Hematopoietic multipotent progenitor cell (in vitro differentiated cells): Measurements from ENCODE around the gene CDKN2B. TPM values are rescaled to one million over a fixed set of nuclear protein-coding genes. Genes with fewer than 3 reads are reported as not detected.

Source experiments
- DNase-seq, 3 donors: peaks; one replicate each; pipeline ENCODE4 v3.0.0-alpha.2; 2011 to 2015; ENCODE audit warnings: low read depth in 2 of 3, low spot score in 2 of 3
- total RNA-seq: library from RNA; depleted of rRNA; stranded (reverse); fragments of >200 nt; gene quantifications from one replicate; pipeline ENCODE4 v1.2.3, GENCODE V29; 2012

CDKN2B gene
- total RNA-seq, 1 donor = under 0.01 TPM

DNA sequence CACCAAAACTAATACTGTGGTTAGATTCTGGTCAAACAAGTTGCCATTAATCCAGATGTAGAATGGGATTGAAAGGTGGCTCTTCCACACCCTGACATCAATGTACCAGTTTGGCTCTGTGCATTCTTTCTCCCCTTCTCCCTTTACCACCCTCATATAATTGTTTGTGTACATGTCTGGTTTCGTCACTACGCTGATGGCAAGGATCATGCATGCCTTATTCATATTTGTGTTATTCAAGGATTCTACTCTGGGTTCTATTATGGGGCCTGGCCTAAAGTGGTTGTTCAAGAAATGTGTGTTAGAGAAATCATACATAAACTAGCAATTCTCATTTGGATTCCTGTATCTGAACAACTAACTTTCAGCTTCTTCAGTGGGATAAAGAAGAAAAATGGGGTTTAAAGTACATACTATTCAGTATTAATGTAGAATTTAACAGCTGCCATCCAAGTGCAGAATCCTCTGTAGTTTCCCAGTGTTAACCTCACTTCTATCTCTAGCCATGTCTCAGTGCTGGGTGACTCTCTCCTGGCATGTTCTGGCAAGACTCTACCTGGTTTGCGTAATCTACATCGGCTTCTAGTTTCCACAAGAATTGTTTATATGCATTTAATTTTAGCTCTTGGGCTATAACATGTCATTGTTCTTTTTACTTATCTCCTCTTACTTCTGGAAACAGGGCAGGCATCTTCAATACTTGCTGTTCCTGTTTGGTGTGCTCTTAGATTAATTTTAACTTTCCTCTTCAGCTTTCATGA lies 27.9 kb upstream of the CDKN2B start:
- no peak for DNase-seq

DNA sequence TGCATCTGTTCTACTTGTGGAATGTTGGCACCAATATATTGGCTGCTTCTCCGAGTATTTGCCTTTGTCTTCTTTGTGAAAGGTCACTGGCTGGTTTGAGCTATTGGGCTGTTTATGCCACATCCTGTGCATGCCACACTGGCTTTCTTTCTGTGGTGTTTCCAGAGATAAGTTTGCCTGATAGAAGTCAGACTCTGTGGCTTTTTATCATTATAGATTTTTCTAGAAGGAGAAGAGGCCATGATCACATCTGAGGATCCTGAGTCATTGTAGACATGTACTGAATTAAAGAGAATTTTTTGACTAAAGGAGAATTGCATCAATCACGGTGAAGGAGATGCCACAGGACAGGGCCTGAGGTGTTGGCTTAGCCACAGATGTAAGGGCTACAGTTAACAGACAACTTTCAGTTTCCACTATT lies 26.5 kb upstream of the CDKN2B start:
- no peak for DNase-seq

DNA sequence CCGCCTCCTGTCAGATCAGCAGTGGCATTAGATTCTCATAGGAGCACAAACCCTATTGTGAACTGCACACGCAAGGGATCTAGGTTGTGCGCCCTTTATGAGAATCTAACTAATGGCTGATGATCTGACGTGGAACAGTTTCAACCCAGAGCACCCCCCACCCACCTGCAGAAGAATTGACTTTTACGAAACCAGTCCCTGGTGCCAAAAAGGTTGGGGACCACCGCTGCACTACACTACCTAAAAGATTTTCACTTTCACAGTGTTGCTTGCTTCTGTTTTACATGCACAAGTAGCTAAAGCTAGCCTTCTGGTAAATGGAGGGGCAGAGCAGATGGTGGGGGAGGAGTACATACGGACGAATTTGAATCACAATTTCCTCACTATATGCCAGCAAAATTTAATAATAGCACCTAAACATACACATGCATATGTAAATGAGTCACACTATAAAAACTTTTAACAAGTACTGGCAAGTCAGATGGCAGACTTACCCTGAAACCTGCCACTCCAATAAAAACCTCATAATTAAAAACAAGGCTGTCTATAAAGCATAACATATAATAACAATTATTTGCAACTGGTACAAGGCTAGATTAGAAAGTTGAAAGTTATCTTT lies 24.0 kb upstream of the CDKN2B start:
- no peak for DNase-seq

DNA sequence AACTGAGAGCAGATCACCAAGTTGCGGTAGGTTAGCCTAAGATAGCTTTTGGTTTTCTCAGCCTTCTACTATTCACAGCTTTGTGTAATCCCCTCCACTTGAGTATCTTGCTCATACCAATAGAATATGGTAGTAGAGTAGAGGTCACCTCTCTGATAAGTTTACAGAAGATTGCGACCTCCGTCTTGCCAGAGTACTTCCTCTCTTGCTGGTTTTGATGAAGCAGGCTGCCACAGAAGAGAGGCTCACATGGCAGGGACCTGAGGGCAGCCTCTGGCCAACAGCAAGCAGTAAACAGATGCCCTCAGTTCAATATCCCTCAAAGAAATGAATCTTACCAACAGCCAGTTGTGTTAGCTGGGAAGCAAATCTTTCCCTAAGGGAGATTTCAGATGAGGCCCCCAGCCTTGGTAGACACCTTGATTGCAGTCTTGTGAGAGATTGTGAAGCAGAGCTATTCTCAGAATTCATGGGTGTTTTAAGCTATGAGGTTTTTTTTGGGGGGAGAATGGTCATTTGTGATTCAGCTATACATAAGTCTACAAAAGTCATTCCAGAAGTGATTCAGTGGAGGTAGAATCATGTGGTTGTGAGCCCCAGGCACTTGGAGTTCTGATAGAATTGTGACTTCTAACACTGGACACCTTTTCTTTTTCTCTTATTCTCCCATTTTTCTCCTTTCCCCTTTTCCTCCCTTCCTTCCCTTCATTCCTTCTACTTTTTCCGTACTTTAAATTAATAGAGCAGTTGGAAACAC lies 22.7 kb upstream of the CDKN2B start:
- no peak for DNase-seq

DNA sequence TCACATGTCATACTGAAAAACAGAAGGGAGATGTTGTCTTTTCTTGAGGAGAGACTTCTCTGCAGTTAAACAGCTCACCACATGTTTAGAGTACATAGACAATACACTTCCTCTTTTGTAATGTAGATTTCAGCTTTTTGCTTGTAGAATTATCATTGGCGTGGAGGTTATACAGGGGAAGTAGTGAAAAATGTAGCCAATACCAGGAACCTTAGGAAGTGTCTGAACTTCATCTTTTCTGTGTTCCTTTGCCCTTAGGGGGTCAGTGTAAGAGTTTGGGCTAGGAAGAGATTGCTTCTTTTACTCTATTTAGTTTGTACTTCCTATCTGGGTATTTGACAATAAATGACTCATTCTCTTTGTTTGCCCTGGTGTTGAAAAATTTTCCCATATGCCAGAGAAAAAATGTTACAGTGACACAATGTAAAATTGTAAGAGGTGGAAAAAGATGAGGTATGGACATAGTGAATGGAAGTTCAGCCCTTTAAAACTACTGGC lies 21.0 kb upstream of the CDKN2B start:
- peak in 1 of 3 donors; percentile 66 for DNase-seq

DNA sequence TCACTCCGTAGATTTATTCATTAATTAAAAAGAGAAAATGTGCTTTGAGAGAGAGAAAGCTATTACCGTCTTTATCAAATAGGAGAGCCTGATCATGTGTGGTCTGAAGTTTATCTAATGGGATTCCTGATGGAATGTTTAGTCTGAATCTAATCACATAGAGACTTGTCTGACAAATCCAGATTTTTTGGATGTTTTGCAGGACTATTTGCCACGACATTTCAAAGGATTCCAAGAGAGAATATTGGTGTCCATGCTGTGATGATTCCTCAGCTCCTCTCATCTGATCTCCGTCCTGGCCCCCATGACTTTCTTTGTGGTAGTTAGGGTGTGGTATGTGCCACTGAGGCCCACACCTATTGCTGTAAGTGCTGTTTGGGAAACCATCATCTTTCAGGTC lies 20.1 kb upstream of the CDKN2B start:
- no peak for DNase-seq

DNA sequence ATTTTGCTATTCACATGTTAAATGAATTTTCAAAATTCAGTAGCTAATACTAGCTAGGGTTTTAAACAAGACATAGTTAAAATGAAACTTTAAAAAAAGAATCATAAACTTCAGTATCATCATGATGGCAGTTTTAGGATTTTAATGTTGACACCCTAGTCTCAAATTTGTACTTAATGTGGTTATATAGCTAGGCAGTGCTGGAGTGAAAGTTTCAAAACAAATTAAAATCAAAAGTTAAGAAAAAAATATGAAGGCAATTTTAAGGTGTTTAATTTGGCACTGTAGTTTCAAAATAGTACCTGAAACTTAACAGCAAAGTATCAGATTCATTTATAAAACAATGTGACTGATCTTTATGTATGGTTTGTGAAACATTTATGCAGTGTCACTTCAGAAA lies 19.3 kb upstream of the CDKN2B start:
- no peak for DNase-seq

DNA sequence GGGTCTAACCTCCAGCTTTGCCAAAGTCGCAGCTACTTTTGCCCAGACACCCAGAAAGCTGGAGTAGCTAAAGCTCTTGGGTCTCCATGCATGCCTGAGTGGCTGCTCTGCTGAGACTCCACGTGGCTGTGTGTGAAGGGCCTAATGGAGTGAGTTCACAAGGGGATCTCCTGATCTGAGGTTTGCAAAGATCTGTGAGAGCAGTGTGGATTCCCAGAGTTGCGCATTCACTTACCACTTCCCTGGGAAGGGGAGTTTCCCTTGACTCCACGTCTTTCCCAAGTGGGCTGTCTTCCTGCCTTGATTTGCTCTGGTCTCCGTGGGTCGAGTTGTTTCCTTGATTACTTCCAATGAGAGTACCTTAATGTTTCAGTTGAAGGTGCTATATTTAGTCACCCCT lies 17.6 kb upstream of the CDKN2B start:
- DNase-seq = no peak

DNA sequence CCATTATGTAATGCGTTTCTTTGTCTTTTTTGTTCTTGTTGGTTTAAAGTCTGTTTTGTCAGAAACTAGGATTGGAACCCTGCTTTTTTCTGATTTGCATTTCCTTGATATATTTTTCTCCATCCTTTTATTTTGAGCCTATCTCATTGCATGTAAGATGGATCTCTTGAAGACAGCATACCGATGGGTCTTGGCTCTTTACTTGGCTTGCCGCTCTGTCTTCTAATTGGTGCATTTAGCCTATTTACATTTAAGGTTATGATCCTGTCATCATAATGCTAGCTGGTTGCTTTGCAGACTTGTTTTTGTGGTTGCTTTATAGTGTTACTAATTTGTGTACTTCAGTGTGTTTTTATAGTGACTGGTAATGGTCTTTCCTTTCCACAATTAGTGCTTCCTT lies 13.3 kb upstream of the CDKN2B start:
- no peak for DNase-seq

DNA sequence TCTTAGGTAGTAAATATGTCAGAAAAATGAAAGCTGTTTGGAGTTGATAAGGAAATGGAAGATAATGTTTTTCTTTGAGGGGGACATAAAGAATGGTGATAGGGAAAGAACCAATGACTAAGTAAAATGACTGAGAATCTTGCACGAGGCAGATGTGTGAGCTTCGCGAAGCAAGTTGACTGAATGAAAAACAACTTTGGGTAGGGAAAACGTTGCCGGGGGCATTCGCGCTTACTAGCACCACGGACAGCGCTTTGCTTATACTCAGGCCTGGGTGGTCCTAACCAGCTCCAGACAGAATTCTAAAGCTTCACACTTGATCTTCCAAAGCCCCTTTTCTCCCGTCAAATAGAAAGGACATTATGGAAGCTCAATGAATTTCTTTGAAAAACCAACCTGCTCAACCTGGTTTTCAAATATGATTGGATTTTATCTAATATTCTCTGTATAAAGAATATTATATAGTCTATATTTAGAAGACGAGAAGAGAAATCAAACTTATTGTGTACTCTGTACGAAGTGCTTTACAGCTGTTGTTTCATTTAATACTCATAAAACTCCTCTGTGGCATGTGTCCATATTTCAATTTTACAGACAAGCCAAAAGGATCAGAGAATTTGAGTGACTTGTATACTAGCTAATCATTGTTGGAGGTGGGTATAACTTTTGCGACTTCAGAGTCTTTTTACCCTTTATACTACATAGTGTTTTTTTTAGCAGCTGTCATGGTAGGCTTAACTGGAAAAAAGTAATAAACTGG lies 1.9 kb upstream of the CDKN2B start:
- DNase-seq = peak in 1 of 3 donors; percentile 73

DNA sequence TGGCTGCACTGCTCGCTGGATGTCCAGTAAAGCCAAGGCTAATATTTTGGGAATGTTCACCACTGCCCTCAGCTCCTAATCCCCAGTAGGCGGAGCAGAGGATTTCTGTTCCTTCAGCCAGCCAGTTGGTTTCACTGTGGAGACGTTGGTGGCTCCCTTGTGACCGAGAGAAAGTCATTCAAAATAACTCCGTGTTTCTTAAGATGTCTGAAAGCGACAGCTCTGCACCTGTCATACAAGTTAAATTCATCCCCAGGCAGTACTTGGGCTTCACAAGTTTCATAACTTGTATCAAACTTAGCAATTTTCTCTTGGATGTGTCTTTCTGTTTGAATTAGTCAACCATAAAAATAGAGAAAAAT lies 382 bp upstream of the CDKN2B start:
- no peak for DNase-seq

DNA sequence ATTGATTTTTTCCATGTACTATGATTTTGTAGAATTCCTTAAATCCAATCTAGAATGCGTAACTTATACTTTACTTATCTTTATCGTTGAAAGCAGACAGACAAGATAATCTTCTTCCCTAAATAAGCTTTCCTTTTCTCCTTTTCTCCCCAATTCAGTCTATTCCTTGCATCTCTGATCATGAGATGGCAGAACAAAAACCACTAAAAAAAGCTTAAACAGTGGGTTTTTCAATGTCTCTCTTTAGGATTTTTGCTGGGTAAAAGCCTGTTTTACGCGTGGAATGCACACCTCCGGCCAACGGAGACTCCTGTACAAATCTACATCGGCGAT lies 755 bp downstream of the CDKN2B start:
- no peak for DNase-seq

DNA sequence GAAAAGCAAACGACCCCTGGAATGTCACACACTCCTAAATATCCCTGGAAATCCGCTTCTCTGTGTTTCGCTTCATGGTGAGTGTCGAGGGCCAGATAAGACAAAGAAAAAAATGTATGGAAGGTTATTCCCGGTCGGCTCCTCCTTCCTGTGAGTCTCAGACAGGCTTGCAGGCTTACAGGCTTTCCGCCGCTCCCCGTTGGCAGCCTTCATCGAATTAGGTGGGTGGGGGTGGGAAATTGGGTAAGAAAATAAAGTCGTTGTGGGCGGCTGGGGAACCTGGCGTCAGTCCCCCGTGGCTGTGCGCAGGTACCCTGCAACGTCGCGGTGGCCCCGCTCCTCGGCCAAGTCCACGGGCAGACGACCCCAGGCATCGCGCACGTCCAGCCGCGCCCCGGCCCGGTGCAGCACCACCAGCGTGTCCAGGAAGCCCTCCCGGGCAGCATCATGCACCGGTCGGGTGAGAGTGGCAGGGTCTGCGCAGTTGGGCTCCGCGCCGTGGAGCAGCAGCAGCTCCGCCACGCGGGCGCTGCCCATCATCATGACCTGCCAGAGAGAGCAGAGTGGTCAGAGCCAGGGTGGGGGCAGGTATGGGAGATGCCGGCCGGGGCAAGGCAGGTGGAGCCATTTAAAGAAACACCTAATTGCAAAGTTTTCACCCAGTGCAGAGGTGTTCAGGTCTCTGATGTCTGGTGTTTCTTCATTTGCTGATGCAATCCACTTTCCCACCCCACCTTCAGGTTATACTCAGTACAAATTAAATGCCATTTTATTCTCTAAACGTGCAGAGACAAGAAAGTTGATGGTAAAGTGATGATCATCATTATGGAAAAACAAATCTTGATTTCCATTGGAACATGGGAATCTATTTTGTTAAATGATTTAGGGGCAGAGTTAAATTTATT lies 3.2 kb downstream of the CDKN2B start:
- no peak for DNase-seq

DNA sequence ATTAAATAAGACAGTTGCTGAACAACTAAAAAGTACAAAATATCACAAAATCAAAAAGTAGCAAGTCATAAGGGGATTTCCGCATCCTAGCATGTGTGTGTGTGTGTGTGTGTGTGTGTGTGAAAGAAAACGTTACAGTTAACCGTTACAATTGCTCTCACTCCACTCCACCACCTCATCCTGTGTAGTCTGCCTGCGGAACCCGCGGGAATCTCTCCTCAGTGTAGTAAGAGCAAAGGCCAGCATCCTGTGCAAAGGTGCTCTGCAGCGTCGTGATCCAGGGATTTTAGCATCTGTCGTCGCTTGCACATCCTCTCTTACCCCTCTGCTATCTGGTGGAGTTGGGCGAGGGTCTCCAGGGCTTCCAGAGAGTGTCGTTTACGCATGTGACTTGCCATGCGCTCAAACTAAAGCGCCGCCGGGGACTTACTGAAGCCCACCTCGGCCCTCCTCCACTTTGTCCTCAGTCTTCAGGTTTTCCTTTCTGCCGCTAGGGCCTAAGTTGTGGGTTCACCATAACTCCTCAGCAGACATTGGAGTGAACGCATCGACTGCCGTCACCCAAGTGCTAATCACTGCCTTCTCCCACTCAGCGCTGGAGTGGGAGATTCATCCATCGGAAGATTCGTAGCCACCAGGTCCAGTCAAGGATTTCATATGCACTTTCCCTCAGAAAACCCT lies 3.9 kb downstream of the CDKN2B start:
- no peak for DNase-seq

DNA sequence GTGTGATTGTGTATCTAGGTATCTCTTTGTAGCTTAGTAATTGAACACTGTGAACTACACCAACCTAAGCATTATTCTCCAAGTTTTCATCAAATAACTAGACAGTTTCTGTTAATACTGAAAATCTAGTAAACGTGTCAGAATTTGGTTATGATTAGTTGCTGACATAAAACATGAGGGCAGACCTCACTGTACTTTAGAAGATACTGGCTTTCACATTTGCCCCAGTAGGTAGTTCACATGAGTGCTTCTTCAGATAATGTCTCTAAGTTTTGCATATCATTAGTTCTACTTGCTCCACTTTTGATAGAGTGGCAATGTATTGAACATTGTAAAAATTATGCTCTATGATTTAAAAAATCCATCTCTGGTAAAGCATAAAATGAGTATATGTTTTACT lies 7.1 kb downstream of the CDKN2B start:
- no peak for DNase-seq

DNA sequence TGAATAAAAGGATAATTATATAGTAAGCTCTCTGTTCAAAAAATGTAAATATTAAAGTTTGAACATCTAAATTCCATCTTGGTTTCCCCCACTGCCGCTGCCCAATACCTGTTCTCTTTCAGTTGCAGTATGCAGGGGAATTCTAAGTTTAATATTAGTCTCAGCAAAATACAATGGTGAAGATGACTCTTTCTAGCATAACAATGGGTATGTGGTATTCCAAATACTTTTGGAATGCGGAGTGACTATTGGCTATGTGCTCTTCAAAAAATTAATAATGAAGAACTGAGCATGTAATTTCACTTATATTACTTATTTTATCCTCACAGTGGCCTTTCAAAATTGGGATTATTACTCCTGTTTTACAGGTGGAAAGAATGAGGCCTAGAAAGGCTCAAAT lies 11.1 kb downstream of the CDKN2B start:
- DNase-seq = no peak

DNA sequence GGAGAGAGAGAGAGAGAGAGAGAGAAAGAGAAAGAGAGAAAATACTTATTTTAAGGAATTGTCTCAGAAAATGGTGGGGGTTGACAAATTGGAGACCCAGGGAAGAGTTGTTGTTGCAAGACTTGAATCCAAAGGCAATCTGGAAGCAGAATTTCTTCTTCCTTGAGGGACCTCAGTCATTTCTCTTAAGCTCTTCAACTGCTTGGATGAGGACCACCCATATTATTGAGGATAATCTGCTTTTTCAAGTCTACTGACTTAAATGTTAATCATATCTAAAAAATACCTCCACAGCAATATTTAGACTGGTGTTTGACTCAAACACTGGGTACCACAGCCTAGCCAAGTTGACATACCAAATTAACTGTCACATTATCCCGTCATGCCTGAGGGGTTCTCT lies 11.6 kb downstream of the CDKN2B start:
- DNase-seq = no peak

DNA sequence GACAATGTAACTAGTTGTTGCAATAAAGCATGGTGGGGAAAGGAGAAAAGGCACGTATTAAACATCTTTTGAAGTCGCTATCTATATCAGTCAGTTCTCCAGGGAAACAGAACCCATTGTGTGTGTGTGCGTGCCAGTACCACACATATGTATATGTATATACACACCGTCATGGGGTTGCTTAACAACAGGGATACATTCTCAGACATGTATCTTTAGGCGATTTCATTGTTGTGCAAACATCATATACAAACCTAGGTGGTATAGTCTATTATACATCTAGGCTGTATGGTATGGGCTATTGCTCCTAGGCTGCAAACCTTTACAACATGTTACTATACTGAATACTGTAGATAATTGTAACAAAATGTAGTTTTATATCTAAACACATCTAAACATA lies 12.2 kb downstream of the CDKN2B start:
- no peak for DNase-seq

DNA sequence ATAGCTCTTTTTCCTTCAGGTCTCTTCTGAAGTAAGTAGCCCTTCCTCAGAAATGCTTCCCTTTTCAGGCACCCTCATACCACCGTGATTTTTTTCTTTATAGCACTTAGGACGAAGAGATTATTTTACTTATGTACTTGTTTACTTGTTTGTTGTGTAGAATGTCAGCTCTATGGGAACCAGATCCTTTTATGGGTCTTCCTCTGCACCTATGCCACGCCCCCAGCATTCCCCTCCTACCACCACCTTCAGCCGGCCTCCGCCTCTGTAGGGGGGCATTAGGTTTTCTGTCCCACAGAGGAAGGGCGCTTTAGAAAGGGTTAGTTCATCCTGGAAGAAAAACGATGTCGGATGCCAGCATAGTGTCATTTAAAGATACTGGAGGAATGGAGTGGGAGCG lies 12.7 kb downstream of the CDKN2B start:
- no peak for DNase-seq
